Measurements from ENCODE around the gene MAGOH.

DNA sequence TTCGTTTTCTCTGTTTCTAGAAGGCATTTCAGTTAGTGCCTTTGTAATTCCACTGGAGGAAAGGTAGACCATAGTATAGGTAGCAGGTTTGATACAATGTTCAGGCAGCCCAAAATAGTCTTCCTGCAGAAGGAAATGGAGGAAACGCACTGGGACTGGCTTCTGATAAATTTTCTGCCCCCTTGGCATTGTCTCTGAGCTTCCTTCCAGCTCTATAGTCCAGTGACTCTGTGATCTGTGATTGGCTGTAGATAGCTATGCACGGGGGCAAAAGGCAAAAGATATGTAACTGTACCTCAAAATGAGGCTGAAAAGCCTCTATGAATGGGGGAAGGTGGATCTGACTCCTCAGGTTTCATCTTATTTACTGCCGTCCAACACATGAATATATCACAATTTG, 5.8 kb upstream of the MAGOH start:
- TF ChIP-seq, protein P1, sequence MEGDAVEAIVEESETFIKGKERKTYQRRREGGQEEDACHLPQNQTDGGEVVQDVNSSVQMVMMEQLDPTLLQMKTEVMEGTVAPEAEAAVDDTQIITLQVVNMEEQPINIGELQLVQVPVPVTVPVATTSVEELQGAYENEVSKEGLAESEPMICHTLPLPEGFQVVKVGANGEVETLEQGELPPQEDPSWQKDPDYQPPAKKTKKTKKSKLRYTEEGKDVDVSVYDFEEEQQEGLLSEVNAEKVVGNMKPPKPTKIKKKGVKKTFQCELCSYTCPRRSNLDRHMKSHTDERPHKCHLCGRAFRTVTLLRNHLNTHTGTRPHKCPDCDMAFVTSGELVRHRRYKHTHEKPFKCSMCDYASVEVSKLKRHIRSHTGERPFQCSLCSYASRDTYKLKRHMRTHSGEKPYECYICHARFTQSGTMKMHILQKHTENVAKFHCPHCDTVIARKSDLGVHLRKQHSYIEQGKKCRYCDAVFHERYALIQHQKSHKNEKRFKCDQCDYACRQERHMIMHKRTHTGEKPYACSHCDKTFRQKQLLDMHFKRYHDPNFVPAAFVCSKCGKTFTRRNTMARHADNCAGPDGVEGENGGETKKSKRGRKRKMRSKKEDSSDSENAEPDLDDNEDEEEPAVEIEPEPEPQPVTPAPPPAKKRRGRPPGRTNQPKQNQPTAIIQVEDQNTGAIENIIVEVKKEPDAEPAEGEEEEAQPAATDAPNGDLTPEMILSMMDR (IDR thresholded peaks at IDR 0.05), result no peak
- TF ChIP-seq EZH2phosphoT487 (IDR thresholded peaks at IDR 0.05), result no peak
